COLO668 (cell line): ENCODE measurements around the gene PLA2G4E.

Source experiments
- DNase-seq: peaks from one replicate; lab custom pipeline; 2025; ENCODE audit not compliant: unreplicated experiment; lab: John Stamatoyannopoulos, UW

PLA2G4E gene

GRCh38 chr15:42021593-42021992 lies 751 bp upstream of the PLA2G4E start:
- no peak for DNase-seq

DNA sequence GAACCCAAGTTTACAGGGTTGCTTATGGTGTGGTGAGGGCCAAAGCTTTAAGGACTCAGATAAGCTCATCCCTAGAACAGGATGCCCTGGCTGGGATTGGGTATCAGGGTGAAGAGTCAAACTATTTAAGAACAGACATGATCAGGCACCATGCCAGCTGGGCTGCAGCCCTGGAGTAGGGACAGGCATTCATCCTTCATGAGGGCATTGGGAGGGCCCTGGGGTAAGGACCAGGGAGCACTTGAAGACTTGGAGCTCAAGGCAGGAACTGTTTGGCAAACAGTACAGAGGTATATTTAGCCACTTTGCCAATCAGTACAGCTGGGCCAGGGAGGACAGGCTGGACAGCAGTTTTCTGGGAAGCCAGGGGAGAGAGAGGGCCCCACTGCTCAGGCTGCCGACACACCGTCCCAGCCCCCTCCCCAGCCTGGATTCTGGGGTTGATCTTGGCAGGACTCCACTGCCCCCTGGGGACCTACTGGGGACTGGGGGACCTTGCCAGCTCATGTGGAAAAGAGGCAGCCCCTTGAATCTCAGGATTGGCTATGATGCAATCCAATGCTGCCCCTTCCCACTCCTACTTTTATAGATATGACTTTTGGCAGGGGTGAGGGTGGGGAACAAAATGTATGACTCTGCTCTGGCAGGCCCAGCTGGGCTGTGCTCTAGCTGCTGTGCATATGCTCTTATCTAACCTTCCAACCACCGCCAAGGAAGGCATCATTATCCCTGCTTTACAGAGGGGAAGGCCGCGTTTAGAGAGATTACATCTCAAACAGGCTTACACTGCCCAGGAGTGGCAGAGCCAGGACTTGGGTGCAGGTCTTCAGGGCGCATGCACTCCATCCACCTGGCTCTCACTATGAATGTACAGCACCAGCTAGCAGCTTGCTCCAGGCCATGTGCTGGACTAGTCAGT lies 2.3 kb downstream of the PLA2G4E start:
- DNase-seq = no peak

DNA sequence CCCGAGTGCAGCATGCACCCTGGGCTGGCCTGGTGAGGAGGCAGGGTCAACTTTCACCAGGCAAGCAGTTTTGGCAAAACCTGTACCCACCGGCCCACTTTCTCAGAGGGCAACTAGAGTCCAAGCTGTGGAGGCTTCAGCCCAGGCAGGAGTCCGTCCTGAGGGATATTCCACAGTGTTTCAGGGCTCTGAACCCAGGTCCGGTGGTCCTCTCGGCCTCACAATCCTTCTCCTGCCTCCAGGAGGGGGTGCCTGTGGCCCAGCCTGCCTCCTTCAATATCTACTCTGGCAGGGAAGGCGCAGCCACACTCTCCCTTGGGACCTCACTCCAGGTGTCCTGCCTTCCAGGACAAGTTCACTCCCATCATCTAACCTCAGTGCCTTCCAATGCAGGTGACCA lies 3.9 kb downstream of the PLA2G4E start:
- DNase-seq = no peak

DNA sequence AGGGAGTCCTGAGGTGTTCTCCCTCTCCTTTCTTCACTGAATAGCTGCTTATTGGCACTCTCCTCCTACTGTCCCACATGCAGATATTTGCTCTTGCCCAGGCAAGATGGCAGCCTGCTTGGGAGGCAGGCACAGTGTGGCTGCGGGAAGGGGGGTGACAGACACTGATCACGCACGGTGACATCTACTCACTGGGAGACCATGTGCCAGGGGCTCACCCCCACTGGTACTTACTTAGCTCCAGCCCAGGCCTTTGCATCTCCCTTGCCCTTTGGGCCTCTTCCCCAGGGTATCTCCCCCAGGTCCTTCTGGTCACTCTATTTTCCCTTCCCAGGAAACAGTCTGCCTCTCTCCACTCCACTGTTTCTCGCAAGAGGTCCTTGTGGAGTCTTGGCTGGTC lies 6.4 kb downstream of the PLA2G4E start:
- DNase-seq = no peak

GRCh38 chr15:42012928-42013482 lies 7.8 kb downstream of the PLA2G4E start:
- DNase-seq = no peak

GRCh38 chr15:42012241-42012640 lies 8.6 kb downstream of the PLA2G4E start:
- peak; percentile 78 for DNase-seq

GRCh38 chr15:42011074-42011473 lies 9.8 kb downstream of the PLA2G4E start:
- no peak for DNase-seq

DNA sequence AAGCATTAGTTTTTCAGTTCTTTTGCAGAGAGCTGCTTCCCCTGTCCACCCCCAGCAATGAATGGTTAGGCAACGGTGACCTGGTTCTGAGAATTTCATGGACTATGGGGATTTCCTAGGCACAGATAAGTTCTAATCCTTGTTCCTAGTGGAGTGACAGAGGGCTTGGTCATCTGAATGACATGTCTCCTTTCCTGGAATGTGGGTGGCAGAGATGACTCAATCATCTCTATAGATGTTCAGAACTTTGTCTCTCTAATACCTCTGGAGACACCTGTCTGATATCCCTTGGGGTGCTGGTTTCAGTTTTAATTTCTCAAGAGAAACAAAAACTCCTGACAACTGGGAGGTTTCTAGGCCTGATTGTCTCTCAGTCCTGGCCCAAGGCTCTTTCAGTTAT lies 10.4 kb downstream of the PLA2G4E start:
- no peak for DNase-seq

- DNase-seq = no peak
Observed at GRCh38 chr15:42009474-42009873, 11.4 kb downstream of the PLA2G4E start.

DNA sequence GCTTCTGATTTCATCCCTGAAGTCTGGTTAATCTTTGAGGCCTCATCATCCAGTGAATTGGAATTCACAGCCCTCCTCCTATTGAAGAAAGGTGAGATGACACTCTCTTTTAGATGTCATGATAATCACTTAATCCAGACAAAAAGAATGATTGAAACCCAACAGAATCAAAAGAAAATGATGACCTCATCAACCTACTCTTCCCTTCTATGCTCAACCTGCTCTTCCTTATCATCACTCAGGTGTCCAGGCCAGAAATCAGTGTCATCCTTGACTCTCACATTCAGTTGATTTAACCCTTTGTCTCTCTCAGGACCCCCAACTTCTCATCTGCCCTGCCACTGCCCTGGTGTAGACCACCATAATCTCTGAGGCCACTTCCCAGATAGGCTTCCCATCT lies 11.8 kb downstream of the PLA2G4E start:
- DNase-seq = no peak

DNA sequence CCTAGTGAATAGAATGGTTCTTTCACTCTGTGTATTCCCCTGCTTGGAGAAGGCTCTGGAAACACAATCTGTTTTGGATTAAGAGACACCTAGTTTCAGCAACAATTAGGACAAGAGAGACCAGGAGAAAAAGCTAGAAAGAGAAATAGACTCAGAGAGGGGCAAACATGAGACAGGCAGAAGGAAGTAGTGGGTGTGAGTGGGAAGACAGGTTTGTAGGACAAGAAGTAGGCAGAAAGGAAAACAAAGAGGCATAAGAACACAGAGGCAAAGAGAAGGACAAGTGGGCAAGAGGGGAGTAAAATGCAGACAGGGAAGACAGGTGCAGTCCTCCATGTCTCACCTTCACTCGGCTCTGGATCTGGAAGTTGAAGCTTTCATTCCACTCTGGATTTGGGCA lies 13.5 kb downstream of the PLA2G4E start:
- no peak for DNase-seq

GRCh38 chr15:42002333-42002732 lies 18.5 kb downstream of the PLA2G4E start:
- DNase-seq = no peak

GRCh38 chr15:42001236-42001635 lies 19.6 kb downstream of the PLA2G4E start:
- DNase-seq = no peak

- DNase-seq = no peak
Observed at GRCh38 chr15:41999290-42000285, 21.3 kb downstream of the PLA2G4E start.

DNA sequence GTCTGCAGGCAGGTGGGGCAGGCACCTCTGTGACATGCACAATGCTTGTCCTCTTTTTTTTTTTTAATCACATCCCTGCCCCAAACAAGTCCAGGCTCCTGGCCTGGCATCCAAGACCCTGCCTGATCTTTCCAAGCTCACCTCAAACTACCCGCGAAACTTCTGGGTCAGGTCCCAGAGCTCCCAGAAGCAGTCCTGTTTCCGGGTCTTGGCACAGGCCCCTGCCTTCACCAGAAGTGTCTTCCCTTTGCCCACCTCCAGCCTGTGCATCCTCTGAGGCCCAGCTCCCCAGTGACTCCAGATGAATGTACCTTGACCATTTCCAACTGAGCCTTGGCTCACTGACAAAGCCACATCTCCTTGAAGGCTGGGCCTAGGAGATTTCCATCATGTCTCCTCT lies 23.0 kb downstream of the PLA2G4E start:
- no peak for DNase-seq

DNA sequence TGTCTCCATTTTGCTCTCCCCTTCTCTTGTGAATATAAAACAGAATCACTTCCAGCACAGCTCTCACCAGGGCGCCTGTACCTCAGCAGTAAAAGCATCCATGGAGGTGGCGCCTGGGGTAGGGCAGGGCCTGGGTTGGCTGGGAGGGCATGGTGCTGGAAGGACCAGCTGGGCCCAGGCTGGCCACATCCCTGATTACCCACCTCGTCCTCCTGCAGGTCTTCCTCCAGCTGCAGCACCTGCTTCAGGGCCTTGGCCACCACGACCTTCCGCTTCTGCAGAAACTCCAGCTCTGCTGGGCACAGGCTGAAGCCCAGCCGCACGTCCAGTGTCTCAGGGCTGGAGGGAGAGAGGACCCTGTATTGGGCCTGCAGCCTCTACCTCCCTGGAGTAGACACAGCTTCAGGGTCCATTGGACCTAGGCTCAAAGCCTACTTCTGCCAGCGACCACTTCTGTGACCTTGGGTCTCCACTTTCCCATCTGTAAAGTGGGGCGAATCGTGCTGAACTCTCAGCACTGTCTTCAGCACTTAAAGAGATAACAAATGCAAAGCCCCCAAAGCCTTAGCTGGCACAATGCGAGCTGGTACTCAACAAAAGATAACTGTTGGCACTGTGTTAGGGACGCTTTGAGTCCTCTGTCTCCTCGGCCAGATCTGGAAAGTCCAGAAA lies 23.8 kb downstream of the PLA2G4E start:
- DNase-seq = no peak

GRCh38 chr15:41996376-41996775 lies 24.5 kb downstream of the PLA2G4E start:
- DNase-seq = no peak

DNA sequence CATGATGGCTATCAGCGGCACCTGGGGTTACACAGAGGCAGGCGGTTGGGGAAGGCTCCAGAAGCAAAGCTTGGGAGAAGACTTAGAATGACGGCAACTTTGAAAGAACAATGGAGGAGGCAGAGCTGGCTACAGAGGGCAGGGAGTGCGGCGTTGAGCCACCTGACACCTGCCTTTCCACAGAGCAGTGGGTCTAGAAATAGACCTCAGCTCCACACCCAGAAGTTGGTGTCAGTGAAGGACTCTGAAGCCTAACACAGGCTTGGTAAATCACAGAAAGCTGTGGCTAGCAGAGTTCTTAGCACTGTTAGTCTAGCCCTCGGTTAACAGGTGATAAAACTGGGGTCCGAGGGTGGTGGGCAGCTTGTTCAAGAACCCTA lies 25.4 kb downstream of the PLA2G4E start:
- no peak for DNase-seq

- DNase-seq = no peak
Observed at GRCh38 chr15:41994772-41995475, 25.9 kb downstream of the PLA2G4E start.

DNA sequence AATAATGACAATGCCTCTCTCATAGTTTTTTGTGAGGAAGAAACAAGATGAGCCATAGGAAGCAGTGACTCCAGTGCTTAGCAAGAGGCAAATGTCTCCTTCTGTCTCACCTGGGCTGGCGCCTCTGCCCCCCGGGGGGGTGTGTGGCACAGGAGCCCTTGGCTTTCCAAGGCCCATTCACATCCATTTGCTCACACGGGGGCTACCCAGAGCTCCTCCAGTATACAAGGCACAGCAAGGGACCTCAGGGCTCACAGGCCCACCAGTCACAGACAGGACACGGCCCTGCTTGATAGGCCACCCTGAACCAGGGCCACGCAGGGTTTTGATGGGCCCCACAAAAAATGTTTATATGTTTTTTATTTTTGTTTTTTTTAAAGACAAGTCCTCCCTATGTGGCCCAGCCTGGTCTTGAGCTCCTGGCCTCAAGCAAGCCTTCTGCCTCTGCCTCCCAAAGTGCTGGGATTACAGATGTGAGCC lies 26.6 kb downstream of the PLA2G4E start:
- no peak for DNase-seq
